Upper lobe of left lung (tissue), 4 donors: ENCODE measurements around the gene INPP5J.

Source experiments
- CTCF ChIP-seq, 6 experiments: fragments of 450-650 bp in 4 of 6; fragments of 200-600 bp in 2 of 6; sonication (generic) in 2 of 6; IDR thresholded peaks; one replicate each; pipeline ENCODE4 v1.5.1; 2016 to 2019; ENCODE audit warnings: antibody characterized with exemption in 6 of 6
- EP300 ChIP-seq, 4 donors: sonication (generic); formaldehyde crosslinking; IDR thresholded peaks; one replicate each; pipeline ENCODE4 v1.5.1; 2017; ENCODE audit warnings: antibody characterized with exemption in 4 of 4, control low read depth in 2 of 4
- POLR2A ChIP-seq, 4 donors: fragments of 450-650 bp; IDR thresholded peaks; one replicate each; pipeline ENCODE4 v1.5.1; 2016 to 2017; ENCODE audit warnings: antibody characterized with exemption in 4 of 4, mild to moderate bottlenecking in 2 of 4
- POLR2AphosphoS5 ChIP-seq, 2 donors: sonication (generic); formaldehyde crosslinking; IDR thresholded peaks; one replicate each; pipeline ENCODE4 v1.5.1; 2017; ENCODE audit warnings: antibody characterized with exemption in 2 of 2

GRCh38 chr22:31128156-31128555 lies 5.4 kb downstream of the INPP5J start:
- TF ChIP-seq CTCF (IDR thresholded peaks at IDR 0.05) = no peak
- TF ChIP-seq EP300 (IDR thresholded peaks at IDR 0.05) = no peak
- no peak for TF ChIP-seq POLR2A (IDR thresholded peaks at IDR 0.05)
- no peak for TF ChIP-seq POLR2AphosphoS5 (IDR thresholded peaks at IDR 0.05)
